Fibroblast of peridontal ligament (primary cell): Measurements from ENCODE around the gene CARS1.

ENCODE experiments used
- DNase-seq: peaks from one replicate; pipeline ENCODE4 v3.0.0-alpha.2; 2010; ENCODE audit errors: extremely low read depth

CARS1 gene

DNA sequence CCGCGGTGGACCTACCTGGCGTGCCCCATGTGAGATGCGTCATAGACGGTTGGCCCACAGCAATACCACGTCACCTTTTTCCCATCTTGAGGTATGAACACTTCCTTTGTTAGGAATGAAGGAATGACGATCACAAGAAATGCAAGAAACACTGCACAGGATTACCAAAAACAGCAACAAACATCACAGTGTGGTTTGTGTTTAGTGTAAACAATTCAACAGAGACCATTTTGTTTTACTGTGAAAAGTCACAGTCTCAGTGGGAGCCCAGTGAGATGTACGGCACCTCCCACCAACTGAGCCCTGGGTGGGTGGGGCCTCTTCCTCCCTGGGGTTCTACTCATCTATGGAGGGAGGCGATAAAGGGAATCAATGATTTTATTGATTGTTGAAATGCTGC, 16.3 kb downstream of the CARS1 start:
- no peak for DNase-seq

DNA sequence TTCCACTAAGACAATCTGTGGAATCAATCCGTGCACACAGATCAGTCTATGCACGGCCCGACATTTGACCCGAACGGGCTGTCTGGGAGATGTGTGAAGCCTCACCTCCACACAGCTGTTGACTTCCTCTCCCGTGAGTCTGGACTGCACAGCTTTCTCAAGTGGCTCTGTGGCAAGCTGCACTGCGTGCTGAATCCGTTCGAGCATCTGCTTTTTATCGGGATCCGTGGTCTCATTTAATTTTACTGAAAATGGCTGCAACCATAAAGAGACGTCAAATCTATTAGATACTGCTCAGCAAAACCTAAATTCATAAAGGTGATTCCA, 19.3 kb downstream of the CARS1 start:
- DNase-seq: no peak

DNA sequence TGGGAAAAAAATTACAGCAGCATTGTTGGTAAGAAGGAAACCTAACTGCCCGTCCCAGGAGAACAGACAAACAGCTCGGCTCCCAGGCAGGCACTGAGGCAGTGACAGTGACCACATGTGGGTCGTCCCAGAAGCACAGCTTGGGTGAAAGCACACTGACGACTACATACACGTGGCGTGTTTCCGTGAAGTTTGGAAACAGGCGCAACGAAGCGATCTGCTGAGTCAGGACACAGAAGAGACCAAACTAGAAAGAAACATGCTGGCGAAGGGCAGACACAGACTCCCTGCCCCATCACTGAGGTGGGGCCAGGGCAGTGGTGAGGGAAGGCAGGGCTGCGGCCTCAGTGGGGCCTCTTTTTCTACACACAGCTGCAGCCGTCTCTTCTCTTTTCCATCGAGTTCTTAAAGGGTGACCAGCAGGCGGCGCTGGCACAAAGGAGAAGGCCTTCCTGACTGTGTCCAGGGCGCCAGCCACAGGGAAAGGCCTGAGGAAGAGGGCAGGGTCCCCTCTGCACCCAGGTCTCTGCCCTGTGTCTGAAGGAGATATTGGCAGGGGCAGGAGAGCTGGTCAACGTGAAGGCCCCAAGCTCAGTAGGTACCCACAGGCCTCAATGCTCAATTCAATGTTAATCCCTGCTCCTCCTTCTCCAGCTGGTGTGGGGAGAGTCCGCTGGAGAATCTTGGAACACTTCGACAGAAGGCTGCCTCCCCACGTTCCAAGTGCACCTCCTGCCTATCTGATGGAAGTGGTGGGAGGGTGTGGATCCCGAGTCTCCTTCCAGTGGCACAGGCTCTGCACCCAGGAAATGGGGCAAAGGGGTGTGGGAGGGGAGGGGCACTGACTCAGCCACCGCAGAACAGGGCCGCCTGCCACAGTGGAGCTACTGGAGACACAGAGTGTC, 19.9 kb downstream of the CARS1 start:
- DNase-seq: peak; percentile 67

DNA sequence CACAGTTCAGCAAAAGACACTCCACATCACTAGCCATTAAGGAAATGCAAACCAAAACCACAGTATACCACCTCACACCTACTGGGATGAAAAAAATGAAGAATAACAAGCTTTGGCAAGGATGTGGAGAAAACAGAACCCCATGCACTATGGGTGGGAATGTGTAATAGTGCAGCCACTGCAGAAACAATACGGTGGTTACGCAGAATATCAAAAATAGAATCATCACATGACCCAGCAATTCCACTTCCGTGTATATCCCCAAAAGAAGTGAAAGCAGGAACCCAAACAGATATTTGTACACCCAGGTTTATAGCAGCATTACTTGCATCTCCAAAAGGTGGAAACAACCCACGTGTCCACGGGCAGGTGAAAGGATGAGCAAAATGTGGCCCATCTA, 20.8 kb downstream of the CARS1 start:
- DNase-seq: no peak

DNA sequence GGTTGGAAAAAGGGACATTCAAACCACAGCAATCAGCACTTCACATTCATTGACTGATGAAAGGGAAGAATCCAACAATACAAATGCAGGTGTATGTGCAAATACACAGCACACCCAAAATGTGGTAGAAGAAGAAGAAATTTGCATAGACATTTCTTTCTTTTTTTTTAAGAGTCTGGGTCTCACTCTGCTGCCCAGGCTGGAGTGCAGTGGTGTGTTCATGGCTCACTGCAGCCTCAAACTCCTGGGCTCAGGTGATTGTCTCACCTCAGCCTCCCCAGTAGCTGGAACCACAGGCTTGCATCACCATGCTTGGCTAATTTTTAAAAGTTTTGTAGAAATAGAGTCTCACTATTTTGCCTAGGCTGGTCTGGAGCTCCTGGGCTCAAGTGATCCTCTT, 21.9 kb downstream of the CARS1 start:
- no peak for DNase-seq

DNA sequence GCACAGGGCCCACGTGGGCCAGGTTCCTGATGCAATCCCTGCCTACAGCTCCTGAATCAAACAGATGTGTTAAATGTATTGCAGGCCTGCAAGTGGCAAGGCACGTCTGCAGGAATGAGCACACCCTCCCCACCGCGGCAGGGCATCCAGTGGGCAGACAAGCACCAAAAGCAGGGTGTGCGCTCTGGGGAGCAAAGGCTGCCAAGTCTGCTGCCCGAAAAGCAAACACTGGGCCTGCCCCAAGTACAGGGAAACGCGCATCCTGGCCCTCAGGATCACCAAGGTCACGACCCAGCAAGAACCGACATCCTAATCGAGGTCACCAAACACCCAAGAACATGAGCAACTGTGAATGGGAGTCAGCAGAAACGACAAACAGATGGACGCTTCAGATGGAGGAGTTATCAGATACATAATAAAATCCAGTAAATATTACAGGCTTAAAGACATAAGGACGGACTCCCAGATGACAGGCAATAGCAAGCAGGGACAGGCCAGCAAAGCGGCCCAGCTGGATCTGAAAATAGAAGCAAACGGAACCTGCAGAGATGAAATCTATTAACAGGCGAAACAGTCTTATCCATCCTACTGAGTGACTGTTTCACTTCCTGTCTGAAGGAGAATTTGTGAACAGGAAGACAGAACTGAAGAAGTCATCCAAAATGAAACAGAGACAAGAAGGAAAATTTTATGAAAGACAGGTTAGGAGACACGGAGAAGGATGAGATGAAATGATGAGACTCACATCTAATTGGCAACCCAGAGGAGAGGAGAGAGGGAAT, 26.7 kb downstream of the CARS1 start:
- DNase-seq: no peak

DNA sequence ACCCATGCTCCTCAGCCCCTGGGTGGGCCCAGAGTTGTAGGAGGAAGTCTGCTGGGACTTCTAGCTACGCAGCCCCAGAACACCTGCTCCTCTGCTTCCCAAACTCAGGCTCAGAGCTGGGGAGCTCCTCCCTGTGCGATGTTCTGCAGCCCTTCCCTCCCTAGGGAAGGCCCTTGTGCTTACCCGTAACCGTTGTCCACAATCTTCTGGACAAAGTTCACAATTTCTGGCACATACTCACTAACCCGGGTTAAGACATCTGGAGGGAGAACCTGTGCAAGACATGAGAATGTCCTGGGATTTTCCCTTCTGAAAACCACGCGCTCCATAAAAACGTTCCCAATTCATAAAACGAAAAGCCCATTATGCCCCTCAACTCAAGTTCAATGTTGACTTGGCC, 28.4 kb downstream of the CARS1 start:
- DNase-seq: no peak

DNA sequence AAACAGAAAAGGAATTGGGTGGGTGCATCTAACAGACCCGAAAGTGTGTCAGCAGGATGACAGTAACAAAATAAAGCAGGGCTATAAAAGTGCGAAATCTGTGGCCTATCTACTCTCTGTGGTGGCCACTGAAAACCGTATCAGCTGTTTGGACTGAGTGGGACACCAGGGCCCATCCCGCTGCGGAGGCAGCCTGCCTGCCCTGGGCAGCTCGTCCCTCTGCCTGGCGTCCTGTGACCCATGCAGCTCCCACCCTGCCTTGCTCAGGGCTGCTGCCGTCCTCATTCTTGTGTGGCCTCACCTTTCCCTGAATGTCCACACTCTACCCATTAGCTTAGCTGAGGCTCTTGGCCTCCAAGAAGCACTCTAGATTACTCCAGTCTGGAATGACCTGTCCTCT, 30.4 kb downstream of the CARS1 start:
- DNase-seq: no peak

DNA sequence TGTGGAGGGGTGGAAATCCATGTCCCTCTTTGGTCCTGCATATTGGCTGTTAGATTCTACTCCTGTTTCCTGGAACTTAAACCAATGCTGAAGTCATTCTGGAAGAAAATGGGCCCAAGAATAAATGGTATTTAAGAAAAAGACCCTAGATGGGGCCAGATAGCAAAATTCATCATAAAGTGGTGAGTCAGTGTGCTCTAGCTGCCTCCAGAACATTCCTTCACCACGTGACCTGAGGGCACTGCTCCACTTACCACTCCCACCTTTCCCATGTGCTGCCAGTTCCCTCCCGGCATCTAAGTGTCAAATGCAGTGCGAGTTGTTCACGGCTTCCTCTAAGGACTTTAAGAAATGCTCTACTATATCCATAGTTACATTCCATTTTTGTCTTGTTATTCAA, 34.2 kb downstream of the CARS1 start:
- peak; percentile 65 for DNase-seq

DNA sequence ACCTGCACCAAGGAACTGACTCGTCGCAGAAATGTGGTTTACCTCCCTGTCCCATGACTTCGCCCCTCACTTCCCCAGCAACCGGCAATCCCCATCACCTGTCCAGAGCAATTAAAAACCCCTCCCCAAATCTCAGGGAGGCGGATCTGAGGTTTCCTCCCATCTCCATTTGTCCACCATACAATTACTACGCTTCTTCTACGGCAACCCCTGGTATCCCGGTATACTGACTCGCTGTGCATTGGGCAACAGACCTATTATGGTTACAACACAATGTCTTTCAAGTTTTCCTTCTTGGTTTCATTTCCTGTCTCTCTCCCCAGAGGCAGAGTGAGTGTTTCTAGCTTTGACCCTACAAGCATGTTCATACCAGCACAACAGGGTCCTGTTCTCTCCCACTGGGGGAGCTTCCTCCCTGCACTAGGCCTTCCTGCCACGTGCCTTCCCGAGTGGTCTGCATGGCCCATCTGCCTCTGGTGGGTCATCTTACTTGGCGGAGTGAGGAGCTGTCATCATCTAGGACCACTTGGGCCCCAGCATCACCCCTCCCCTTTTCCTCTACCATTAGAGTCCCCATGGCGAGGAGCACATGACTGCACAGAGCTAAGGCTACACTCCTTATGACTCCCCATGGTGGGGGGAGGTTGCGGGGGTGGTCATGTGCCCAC, 34.8 kb downstream of the CARS1 start:
- DNase-seq: peak; percentile 75

DNA sequence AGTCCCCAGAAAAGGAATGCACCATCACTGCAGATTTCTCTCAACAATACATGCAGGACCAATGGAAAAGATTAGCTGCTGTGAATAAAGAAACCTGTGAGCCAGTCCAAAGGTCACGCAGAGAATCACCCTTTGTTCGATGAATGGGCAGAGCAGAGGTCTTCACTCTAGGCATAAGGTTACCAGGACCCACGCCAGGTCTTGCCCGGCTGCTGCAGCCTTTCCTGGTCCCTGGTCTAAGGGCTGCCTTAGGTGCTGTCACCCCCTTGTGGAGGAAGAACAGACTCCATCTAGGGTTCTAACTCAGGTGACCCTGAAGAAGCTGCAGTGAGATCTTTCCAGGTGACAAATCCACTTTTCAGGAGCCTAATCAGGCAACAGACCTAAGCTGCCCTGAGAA, 36.1 kb downstream of the CARS1 start:
- DNase-seq: no peak

DNA sequence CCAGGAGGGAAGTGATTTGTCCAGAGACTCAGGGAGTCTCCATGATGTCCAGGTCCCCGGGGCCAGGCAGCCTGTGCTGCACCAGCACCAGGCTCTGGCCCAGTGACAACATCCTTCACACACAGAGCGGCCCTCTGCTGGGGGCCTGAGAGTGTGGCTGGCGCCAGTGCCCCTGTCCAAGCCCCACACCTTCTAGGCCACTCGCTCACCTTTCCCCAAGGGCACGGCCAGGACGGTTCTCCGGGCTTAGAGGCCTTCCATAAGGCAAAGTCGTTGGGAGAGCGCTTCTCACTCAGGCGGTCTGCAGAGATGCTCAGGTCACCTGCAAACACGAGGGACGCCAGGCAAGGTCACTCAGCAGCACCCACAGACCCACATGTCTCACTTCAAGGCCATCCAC, 37.2 kb downstream of the CARS1 start:
- DNase-seq: no peak

DNA sequence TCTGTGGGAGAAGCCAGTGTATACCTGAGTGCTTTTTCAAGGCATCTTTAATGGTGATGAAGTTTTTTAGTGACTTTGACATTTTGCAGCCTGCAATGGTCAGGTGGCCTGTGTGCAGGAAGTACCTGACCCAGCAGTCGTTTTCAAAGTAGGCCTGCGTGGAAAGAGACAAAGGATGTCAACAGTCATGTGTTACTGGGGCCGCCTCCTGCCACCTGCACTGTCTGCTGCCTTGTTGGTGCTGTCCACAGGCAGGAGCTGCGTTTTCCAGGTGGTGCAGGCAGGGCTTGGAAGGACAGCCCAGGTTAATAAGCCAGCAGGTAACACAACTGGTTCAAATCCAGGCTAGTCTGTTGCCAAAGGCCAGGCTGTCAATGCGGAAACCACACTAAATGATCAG, 38.6 kb downstream of the CARS1 start:
- no peak for DNase-seq

DNA sequence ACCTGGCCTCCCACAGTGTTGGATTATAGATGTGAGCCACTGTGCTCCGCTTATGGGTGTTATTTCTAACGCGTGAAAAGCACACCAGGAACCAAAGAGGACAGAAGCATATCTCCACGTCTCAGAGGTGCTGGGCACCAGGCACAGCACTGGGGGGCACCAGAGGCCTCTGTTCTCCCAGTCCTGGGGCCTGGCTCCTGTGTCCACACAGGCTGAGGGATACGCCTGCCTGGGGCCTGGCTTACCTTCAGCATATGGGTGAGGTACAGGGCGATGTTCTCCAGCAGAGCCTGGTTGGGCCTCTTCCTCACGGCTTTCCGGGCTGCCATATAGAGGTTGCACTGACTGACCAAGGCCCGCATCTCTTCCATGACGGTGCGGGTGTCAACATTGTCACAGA, 40.4 kb downstream of the CARS1 start:
- DNase-seq: no peak

DNA sequence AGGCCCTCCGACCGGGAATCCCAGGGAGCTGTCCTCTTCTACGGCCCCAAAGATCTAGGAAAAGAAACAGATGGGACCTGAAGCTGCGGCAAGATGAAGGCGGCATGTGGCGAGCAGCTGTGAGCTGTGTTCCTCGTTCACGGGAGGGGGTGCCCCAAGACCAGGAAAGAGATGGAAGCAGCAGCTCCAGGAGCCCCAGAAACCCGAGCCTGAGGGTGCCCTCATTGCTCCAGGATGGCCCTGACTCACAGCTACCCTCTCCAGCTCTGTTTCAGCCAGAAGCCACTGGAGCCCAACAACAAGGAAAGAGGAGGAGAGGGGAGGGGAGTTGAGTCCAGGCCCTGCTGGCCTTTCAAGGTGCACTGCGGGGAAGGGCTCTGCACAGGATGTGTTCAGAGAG, 41.4 kb downstream of the CARS1 start:
- DNase-seq: no peak

DNA sequence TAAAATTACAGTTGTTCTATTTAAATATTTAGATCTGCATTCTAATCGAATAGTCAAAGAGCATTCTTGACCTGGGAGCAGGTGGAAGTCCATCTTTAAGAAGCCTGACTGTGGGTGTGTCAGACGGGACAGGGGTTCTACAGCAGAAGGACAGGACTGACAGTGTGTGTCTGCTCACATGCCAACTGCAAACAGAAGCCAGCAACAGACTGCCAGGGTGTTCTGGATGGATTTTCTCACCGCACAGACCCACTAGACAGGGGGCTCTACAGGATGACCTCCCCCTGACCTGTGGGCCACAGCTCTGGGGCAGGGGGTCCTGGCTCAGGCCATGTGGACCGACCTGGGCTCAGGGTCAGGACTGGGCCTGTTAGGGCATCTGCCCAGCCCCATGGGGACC, 42.3 kb downstream of the CARS1 start:
- DNase-seq: no peak

DNA sequence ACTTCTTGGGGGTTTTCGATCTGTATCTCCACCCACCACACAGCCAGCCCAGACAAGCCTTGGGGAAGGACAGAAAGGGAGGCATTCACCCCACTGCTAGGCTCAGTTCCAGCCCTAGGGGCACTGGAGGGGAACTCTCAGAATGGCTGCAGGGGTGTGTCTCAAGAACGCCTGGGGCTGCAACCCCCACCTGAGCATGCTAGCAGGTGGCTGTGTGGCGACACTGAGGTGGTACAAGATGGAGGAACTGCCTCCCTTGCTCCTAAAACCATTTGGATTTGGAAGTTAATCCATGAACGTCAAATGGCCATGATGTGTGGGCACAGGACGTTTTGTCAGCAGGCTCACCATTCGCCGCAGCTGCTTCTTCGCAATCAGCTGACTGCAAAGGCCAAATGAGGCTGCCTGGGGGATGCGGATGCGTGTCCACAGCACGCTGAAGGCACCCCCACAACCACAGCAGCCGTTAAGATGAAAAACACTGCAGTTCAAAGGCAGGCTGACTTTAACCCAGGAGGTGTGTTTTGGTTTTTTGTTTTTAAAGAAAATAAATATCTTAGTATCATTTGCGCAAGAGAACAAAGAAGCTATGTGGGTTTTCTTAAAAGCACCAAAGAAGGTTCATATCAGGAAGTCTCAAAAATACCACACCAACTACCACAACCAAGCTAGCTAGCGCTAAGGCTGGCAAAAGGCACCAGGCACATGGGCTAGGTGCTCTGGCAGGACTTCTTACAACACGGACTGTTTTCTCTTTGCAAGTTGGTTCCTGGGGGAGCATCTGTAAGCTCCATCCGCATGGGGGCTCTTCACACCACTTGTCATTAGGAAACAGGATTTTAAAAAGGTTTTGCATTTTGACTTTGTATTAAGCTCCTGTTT, 42.9 kb downstream of the CARS1 start:
- DNase-seq: no peak

DNA sequence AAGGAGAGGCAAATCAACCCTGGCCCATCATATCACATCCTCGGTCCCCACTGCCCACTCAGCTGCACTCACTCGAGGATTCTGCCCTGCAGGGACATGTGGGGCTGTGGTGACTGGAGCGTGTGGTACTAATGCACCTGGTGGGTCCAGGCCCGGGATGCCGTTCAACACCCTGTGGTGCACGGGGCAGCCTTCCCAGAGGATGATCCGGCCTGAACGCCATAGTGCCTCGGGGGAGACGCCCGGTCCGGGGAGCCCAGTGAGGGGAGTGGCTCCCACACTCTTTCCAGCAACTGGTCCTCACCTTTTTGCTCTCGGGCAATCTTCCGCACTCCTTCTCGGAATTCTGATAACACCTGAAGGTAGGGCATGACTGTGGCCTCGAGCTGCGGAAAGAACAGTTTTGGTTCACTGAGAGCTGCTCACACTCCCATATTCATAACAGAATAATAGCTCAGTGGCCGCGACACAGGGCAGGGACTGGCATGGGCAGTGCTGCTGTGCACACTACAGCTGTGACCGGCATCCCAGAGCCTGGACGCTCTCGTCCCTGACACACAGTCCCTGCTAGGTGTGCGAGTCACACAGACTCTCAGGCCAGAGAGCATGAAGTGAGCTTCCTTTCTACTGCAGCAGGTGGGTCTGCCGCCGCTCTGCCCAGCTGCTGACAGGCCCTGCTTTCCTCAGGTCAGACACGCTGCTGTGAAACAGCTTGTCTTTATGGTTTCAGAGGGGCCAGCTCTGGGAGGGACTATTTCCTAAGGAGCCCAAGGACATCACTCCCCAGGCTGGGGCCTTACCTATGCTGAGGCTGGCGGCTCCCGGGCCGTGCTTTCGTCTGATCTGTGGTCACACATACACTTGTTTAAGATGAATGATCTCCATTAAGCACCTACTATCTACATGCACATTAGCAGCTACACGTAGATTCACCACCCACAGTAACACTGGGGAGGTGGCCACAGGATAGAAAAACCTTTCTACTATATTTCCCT, 45.0 kb downstream of the CARS1 start:
- DNase-seq: no peak

DNA sequence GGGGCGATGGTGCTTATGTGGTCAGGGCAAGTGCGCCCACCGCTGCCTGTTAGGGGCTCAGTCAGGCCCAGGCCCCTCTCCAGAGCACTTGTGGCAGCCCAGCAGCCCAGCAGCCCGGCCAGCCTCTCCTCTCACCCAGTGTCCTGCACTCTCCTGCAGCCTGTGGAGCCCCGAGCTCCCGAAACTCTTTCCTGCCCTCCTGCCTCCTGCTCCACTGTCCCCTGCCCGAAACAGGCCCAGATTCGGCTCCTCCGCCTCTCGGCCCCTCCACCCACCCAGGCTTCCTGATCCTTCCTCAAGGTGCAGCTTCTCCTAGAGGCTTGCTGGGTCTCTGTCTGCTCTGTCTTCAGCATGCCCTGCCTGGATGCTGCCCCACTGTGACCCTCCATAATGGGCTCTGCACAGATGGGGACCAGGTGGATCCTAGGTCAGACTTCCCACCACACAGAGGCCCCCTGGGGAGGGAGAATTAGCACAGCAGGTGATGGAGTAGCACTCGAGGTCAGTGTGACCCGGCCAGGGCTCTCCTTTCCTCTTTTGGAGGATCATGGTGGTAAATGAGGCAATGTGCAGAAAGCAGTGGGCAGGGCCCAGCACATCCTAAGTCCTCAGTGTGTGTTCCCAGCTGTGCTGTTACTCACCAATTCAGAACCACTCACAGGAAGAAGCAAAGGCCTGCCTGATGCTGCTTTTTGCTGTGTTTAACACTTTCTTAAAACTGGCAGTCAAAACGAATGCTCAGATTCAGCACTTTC, 46.5 kb downstream of the CARS1 start:
- no peak for DNase-seq

DNA sequence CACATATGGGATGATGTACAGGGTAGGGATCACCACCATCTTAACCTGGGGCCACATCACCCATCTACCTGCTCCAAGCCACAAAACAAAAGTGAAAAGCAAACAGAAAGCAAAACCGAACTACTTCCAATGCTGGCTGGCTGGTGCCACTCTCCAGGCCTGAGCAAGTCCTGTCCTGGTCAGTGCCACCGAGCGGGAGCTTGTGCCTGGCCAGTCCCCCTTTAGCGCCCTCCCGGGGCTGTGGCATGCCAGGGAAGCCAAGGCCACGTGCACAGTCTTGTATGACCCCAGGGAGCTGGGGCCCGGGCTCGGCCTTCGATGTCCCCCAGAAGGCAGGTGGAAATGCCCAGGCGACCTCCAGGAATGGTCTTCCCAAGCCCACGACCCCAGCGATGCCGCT, 47.2 kb downstream of the CARS1 start:
- DNase-seq: no peak
